Right renal cortex interstitium (tissue), 3 donors: ENCODE measurements around the gene MMD. TPM values are rescaled to one million over a fixed set of nuclear protein-coding genes. Genes with fewer than 3 reads are reported as not detected.
"Not testable (repeated sequence)": the region's sequence is repeated elsewhere in the genome, so short reads cannot be mapped to it uniquely, and the experiment has no call there.

Experiments
- DNase-seq, 3 donors: peaks; one replicate each; pipeline ENCODE4 v3.0.0-alpha.2; 2013; ENCODE audit warnings: low read depth in 3 of 3, low spot score in 2 of 3
- polyA plus RNA-seq, 3 donors: library from polyadenylated mRNA; unstranded; fragments of 120-200 nt; gene quantifications; one replicate each; pipeline ENCODE4 v1.2.1, GENCODE V29; 2013; ENCODE audit not compliant: insufficient read length in 3 of 3

MMD gene
- polyA plus RNA-seq, 3 donors = 21.6 to 24.6 (median 22.1) TPM

DNA sequence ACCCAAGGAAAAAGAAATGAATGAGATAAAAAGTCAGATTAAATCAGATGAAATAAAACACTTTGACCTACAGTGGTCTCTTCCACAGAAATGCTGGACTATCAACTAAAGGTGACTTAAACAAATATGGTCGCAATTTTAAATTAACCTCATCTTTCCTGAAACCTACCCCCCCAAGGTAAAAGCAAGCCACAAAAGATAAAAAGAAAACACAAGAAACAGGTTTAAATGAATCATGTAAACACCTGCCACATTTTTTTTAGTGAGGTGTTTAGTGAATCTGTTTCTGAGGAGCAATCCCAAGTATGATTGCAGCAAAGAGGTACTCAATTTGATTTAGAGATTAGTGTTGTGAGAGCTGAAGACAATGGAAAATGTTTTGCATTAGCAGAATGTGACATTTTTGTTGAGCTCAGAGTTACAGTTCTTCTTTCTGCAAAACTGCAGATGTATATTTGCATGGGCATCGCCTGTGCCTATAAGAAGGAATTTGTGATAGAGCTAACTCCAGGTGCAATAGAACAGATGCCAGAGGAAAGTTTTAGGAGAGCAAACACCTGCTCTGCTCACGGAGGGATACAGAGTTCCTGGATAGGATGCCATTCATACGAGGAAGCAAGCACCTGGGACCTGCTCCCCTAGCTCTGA is 3.4 kb upstream of the MMD start:
- DNase-seq = no peak

DNA sequence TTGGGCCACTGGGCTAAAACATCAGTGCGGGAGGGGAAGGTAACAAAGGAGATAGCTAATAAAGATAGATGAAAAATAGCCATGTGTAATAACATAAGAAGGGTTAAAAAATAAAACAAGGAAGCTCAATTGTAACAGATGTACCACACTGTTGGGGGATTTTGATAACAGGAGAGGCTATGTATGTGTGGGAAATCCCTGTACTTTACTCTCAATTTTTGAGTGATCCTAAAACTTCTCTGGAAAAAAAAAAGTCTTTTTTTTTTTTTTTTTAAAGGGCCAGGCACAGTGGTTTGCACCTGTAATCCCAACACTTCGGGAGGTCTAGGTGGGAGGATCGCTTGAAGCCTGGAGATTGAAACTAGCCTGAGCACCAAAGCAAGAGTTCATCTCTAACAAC is 1.9 kb upstream of the MMD start:
- DNase-seq = no peak

DNA sequence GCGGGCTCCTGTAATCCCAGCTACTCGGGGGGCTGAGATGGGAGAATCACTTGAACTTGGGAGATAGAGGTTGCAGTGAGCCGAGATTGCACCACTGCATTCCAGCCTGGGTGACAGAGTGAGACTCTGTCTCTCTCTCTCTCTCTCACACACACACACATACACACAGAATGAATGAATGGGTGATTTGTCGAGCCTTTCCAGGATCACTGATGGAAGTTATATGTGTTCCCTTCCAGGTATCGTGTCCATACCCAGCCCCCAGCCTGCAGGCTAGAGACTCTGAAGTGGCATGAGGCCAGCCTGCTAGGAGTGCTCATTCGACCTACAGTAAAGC is 1.2 kb upstream of the MMD start:
- not testable (repeated sequence) for DNase-seq

- DNase-seq = no peak
Observed at GRCh38 chr17:55420776-55421178, 858 bp downstream of the MMD start.

GRCh38 chr17:55420067-55420775 is 1.4 kb downstream of the MMD start:
- DNase-seq = no peak

DNA sequence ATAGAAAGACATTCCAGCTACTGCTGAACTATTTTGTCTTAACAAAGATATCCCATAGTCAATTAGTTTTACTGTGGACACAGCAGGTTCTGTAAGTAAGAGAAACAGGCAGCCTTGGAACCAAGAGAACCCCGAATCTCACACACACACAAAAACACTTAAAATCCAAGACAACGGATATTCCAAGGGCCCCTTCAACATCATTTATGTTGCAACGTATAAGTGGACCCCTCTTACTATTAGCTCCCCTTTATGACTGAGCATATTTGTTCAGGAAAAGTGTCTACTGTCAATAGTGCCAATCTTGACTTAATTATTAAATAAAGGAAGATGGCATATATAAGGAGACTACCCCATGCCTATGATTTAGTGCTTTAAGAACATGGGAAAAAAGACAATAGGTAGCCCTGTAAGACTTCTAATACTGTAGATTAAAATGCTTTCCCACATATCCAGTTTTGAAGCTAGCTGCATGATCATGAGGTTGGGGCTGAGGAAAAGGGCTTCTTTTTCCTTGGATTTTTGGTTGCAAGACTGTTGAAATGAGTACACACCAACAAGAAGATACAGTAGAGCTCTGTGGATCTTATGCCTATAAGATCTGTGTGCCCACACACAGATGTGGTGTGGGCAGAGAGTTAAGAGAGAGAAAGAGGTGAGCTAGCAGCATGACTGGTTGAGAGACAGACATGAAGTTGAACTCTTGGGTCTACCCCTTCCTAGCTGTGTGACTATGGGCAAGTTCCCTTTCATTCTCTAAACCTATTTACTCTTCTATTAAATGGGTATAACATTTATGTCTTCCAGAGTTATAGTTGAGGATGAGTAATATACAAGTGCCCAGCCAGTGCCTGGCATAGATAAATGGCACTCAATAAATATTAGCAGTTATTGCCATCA is 3.0 kb downstream of the MMD start:
- no peak for DNase-seq

DNA sequence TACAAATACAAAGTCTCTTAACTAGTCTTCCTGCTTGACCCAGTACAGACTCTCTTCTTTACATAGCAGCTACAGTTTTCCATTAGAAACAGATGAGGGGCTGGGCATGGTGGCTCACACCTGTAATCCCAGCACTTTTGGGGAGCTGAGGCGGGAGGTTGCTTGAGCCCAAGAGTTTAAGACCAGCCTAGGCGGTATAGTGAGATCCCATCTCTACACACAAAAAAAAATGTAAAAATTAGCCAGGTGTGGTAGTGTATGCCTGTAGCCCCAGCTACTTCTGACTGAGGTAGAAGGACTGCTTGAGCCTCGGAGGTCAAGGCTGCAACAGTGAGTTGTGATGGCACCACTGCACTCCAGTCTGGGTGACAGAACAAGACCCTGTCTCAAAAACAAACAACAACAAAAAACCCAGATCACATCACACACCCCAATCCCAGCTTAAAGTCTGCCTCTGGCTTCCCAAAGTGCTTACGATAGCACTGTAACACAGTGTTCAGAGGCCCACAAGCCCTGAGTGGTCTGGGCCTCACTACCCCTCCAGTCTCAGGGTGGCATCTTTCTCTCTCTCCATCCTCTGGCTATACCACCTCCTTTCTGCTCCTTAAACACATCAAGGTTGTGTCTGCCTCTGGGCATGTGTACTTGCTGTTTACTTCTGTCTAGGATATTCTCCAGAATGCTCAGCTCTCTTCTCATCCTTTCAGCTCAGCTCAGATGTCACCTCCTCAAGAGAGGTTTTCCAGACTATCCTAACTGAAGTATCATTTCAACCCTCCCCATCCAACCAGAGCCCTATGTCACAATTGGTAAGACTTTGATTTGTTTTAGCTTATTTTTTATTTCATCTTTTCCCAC is 4.0 kb downstream of the MMD start:
- no peak for DNase-seq

GRCh38 chr17:55416470-55417052 is 5.1 kb downstream of the MMD start:
- DNase-seq = no peak

GRCh38 chr17:55416000-55416399 is 5.6 kb downstream of the MMD start:
- no peak for DNase-seq

DNA sequence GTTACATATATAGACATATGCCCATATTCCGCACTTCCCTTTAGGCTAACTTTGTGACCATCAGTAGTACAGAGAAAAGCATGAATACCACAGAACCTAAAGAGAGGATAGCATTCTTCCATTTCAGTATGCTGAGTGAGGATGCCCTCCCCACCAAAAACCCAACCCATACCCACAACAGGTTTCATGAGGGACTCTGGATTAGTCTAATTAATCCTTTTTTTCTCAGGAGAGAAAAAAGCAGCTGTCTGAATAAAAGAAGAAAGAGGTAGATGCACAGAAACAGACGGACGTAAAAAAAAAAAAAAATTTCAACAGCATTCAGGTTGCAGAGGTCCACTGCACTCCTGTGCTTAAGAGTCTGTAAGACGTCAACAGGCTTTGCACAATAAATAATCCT is 6.7 kb downstream of the MMD start:
- DNase-seq = no peak

DNA sequence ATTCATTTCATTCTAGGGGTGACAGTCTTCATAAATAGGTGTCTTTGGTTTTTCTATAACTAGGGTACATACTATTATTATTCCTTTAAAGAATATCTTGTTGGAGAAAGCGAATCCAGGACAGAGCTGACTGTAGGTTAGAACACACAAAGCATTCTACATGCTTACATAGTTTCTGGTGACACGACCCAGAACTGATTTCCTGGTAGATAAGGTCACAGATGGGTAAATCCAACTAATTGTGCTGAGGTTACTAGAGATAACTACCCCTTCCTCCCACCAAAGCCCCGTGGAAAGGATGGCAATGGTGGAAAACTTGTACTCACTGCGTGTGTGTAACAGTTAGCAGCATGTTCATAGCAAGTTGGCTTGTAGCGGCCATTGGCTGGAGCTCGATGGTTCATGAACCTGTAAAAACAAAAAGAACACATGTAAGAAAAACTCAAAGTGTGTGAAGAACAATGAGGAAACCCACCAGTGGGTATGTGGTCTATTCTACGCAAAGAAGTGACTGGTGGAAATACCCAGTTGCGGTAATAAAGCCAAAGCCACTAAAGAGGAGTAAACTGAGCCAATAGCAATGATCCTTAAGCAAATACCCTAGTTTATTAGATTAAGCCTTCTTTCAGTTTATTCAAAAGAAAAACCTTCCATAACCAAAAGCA is 7.7 kb downstream of the MMD start:
- DNase-seq = no peak

- no peak for DNase-seq
Observed at GRCh38 chr17:55411463-55411855, 10.2 kb downstream of the MMD start.

GRCh38 chr17:55410722-55411462 is 10.7 kb downstream of the MMD start:
- no peak for DNase-seq

GRCh38 chr17:55409030-55409800 is 12.4 kb downstream of the MMD start:
- DNase-seq = no peak

- no peak for DNase-seq
Observed at GRCh38 chr17:55407641-55408566, 13.7 kb downstream of the MMD start.

- no peak for DNase-seq
Observed at GRCh38 chr17:55405600-55405999, 16.0 kb downstream of the MMD start.

DNA sequence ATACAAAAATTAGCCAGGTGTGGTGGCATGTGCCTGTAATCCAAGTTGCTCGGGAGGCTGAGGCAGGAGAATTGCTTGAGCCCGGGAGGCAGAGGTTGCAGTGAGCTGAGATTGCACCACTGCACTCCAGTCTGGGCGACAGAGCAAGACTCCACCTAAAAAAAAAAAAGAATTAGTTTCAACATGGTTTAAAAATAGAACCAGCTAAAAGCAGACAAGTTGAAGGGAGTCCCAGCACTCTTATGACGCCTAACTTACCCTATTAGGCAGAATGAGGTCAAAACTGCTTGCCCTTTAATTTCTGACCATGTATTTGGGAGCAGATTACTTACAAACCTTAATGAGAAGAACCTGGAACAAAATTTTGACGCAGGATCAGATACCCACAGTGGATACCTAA is 17.4 kb downstream of the MMD start:
- DNase-seq = not testable (repeated sequence)
